ENCODE data around the gene CYYR1. TPM values are rescaled to one million over a fixed set of nuclear protein-coding genes. Genes with fewer than 3 reads are reported as not detected.

CYYR1 gene
- total RNA-seq, 2 experiments from 2014 or later, result not detected

- Histone ChIP-seq H4K20me1 (ENCODE audit: insufficient read depth, low read length) (no peaks in the 10 kb centered on the region), H3K79me2 (ENCODE audit: insufficient read depth, low read depth, low read length) (no peaks in the 10 kb centered on the region), H3K36me3 (ENCODE audit: insufficient read depth, low read length) (no peaks in the 10 kb centered on the region), H3K4me3 (ENCODE audit: low read depth, low read length, poor library complexity, severe bottlenecking) (no peak overlapping the region), H3K4me2 (ENCODE audit: low read length) (no peak overlapping the region), H2AFZ (ENCODE audit: low read length) (no peak overlapping the region), H3K9me3 (ENCODE audit: low read length) (no peaks in the 10 kb centered on the region), H3K27ac (ENCODE audit: low read depth, low read length, poor library complexity, severe bottlenecking) (no peak overlapping the region), H3K9me2 (ENCODE audit: insufficient read depth, low read length) (no peaks in the 10 kb centered on the region; the same call in 1 of the 2 replicates), H3K4me1 (ENCODE audit: insufficient read depth, low read length, poor library complexity, severe bottlenecking) (no peaks in the 10 kb centered on the region)
- TF ChIP-seq CTCF (conservative IDR thresholded peaks at IDR 0.05; ENCODE audit: low read length) (no peak), EZH2phosphoT487 (IDR thresholded peaks at IDR 0.05; ENCODE audit: borderline replicate concordance, low read depth, low read length) (no peak)
- DNase-seq (ENCODE audit: low spot score), result no peak
- ChIA-PET CTCF (ENCODE audit: unreplicated experiment) (no interaction called here), POLR2A (no interaction called here)
- intact Hi-C loops (cut with micrococcal nuclease; ENCODE audit: unreplicated experiment), result no loop called here
- no TSS peak for BruUV-seq (replicated peaks)
Observed at GRCh38 chr21:26522704-26523103, 50.4 kb downstream of the CYYR1 start.

GRCh38 chr21:26519142-26519541 lies 53.9 kb downstream of the CYYR1 start:
- intact Hi-C loops (cut with micrococcal nuclease; ENCODE audit: unreplicated experiment), result no loop called here
- Histone ChIP-seq H3K4me1 (ENCODE audit: insufficient read depth, low read length, poor library complexity, severe bottlenecking) (no peaks in the 10 kb centered on the region), H3K9me3 (ENCODE audit: low read length) (no peaks in the 10 kb centered on the region), H3K9me2 (ENCODE audit: insufficient read depth, low read length) (no peaks in the 10 kb centered on the region; the same call in 1 of the 2 replicates), H2AFZ (ENCODE audit: low read length) (no peak overlapping the region), H3K79me2 (ENCODE audit: insufficient read depth, low read depth, low read length) (no peaks in the 10 kb centered on the region), H3K27ac (ENCODE audit: low read depth, low read length, poor library complexity, severe bottlenecking) (no peak overlapping the region), H3K36me3 (ENCODE audit: insufficient read depth, low read length) (no peaks in the 10 kb centered on the region), H3K4me3 (ENCODE audit: low read depth, low read length, poor library complexity, severe bottlenecking) (no peak overlapping the region), H4K20me1 (ENCODE audit: insufficient read depth, low read length) (no peaks in the 10 kb centered on the region), H3K4me2 (ENCODE audit: low read length) (no peak overlapping the region)
- DNase-seq (ENCODE audit: low spot score), result no peak
- BruUV-seq (replicated peaks), result no TSS peak
- TF ChIP-seq EZH2phosphoT487 (IDR thresholded peaks at IDR 0.05; ENCODE audit: borderline replicate concordance, low read depth, low read length) (no peak), CTCF (conservative IDR thresholded peaks at IDR 0.05; ENCODE audit: low read length) (no peak)
- CTCF ChIA-PET (ENCODE audit: unreplicated experiment), result no interaction called here
- POLR2A ChIA-PET, result interaction anchor here (0.6 kb wide), 1 partner anchor 1168 kb away, joined by 4 read pairs; no protein-coding TSS in a partner anchor

GRCh38 chr21:26515257-26515656 lies 57.8 kb downstream of the CYYR1 start:
- no peaks in the 10 kb centered on the region for H3K4me1 ChIP-seq (ENCODE audit: insufficient read depth, low read length, poor library complexity, severe bottlenecking)
- POLR2A ChIA-PET, result no interaction called here
- CTCF ChIA-PET (ENCODE audit: unreplicated experiment), result no interaction called here
- no peak overlapping the region for H3K4me3 ChIP-seq (ENCODE audit: low read depth, low read length, poor library complexity, severe bottlenecking)
- H2AFZ ChIP-seq (ENCODE audit: low read length), result no peak overlapping the region
- no peaks in the 10 kb centered on the region for H3K9me3 ChIP-seq (ENCODE audit: low read length)
- no TSS peak for BruUV-seq (replicated peaks)
- TF ChIP-seq EZH2phosphoT487 (IDR thresholded peaks at IDR 0.05; ENCODE audit: borderline replicate concordance, low read depth, low read length) (no peak), CTCF (conservative IDR thresholded peaks at IDR 0.05; ENCODE audit: low read length) (no peak)
- intact Hi-C loops (cut with micrococcal nuclease; ENCODE audit: unreplicated experiment), result no loop called here
- H3K79me2 ChIP-seq (ENCODE audit: insufficient read depth, low read depth, low read length), result no peaks in the 10 kb centered on the region
- DNase-seq (ENCODE audit: low spot score), result no peak
- H3K9me2 ChIP-seq (ENCODE audit: insufficient read depth, low read length), result no peaks in the 10 kb centered on the region
- no peak overlapping the region for H3K4me2 ChIP-seq (ENCODE audit: low read length)
- H3K36me3 ChIP-seq (ENCODE audit: insufficient read depth, low read length), result no peaks in the 10 kb centered on the region
- no peak overlapping the region for H3K27ac ChIP-seq (ENCODE audit: low read depth, low read length, poor library complexity, severe bottlenecking)
- no peaks in the 10 kb centered on the region for H4K20me1 ChIP-seq (ENCODE audit: insufficient read depth, low read length)
